ENCODE results near the gene TSSK3. TPM values are rescaled to one million over a fixed set of nuclear protein-coding genes. Genes with fewer than 3 reads are reported as not detected.
"Not testable (repeated sequence)": the region's sequence is repeated elsewhere in the genome, so short reads cannot be mapped to it uniquely, and the experiment has no call there.

The TSSK3 gene
- polyA plus RNA-seq, 1 donor, result 6.1 TPM

- Histone ChIP-seq H3K4me3 (ENCODE audit: low read length) (no peak overlapping the region), H3K36me3 (ENCODE audit: control insufficient read depth, insufficient read depth, low read length) (peaks cover 84% of the 10 kb centered on the region), H3K27ac (ENCODE audit: low read length) (no peak overlapping the region), H3K4me1 (ENCODE audit: control insufficient read depth, insufficient read depth, low read length) (no peaks in the 10 kb centered on the region), H3K9me3 (ENCODE audit: control insufficient read depth, low read depth, low read length) (no peaks in the 10 kb centered on the region), H3K27me3 (ENCODE audit: control insufficient read depth, insufficient read depth, low read length) (no peaks in the 10 kb centered on the region)
- DNase-seq, result no peak
- no CpG with 5 or more reads among the region's 13 CpGs for WGBS (ENCODE audit: insufficient coverage, low lambda C conversion rate)
Observed at GRCh38 chr1:32386676-32387392, 24.5 kb downstream of the TSSK3 start.

GRCh38 chr1:32388641-32389040 is 26.3 kb downstream of the TSSK3 start:
- H3K4me3 ChIP-seq (ENCODE audit: low read length), result no peak overlapping the region
- 60% methylated on average over 1 of the region's 6 CpGs for WGBS (ENCODE audit: insufficient coverage, low lambda C conversion rate)
- peaks cover 77% of the 10 kb centered on the region for H3K36me3 ChIP-seq (ENCODE audit: control insufficient read depth, insufficient read depth, low read length)
- H3K27me3 ChIP-seq (ENCODE audit: control insufficient read depth, insufficient read depth, low read length), result no peaks in the 10 kb centered on the region
- no peak overlapping the region for H3K27ac ChIP-seq (ENCODE audit: low read length)
- peaks cover 15% of the 10 kb centered on the region for H3K4me1 ChIP-seq (ENCODE audit: control insufficient read depth, insufficient read depth, low read length)
- no peaks in the 10 kb centered on the region for H3K9me3 ChIP-seq (ENCODE audit: control insufficient read depth, low read depth, low read length)
- no peak for DNase-seq

- no peaks in the 10 kb centered on the region for H3K27me3 ChIP-seq (ENCODE audit: control insufficient read depth, insufficient read depth, low read length)
- H3K27ac ChIP-seq (ENCODE audit: low read length), result no peak overlapping the region
- WGBS (ENCODE audit: insufficient coverage, low lambda C conversion rate), result 84% methylated on average over 4 of the region's 8 CpGs
- no peaks in the 10 kb centered on the region for H3K9me3 ChIP-seq (ENCODE audit: control insufficient read depth, low read depth, low read length)
- no peak overlapping the region for H3K4me3 ChIP-seq (ENCODE audit: low read length)
- H3K4me1 ChIP-seq (ENCODE audit: control insufficient read depth, insufficient read depth, low read length), result peaks cover 17% of the 10 kb centered on the region
- no peak for DNase-seq
- peaks cover 55% of the 10 kb centered on the region for H3K36me3 ChIP-seq (ENCODE audit: control insufficient read depth, insufficient read depth, low read length)
Observed at GRCh38 chr1:32390904-32391870, 28.8 kb downstream of the TSSK3 start.

- WGBS (ENCODE audit: insufficient coverage, low lambda C conversion rate), result no CpG with 5 or more reads among the region's 3 CpGs
- Histone ChIP-seq H3K36me3 (ENCODE audit: control insufficient read depth, insufficient read depth, low read length) (peaks cover 45% of the 10 kb centered on the region), H3K27ac (ENCODE audit: low read length) (no peak overlapping the region), H3K4me1 (ENCODE audit: control insufficient read depth, insufficient read depth, low read length) (peaks cover 17% of the 10 kb centered on the region), H3K9me3 (ENCODE audit: control insufficient read depth, low read depth, low read length) (no peaks in the 10 kb centered on the region), H3K4me3 (ENCODE audit: low read length) (no peak overlapping the region), H3K27me3 (ENCODE audit: control insufficient read depth, insufficient read depth, low read length) (no peaks in the 10 kb centered on the region)
- DNase-seq, result no peak
Observed at GRCh38 chr1:32392325-32392724, 30.0 kb downstream of the TSSK3 start.

GRCh38 chr1:32393136-32393535 is 30.8 kb downstream of the TSSK3 start:
- Histone ChIP-seq H3K4me1 (ENCODE audit: control insufficient read depth, insufficient read depth, low read length) (peaks cover 17% of the 10 kb centered on the region), H3K36me3 (ENCODE audit: control insufficient read depth, insufficient read depth, low read length) (peaks cover 40% of the 10 kb centered on the region), H3K9me3 (ENCODE audit: control insufficient read depth, low read depth, low read length) (no peaks in the 10 kb centered on the region), H3K27me3 (ENCODE audit: control insufficient read depth, insufficient read depth, low read length) (no peaks in the 10 kb centered on the region), H3K27ac (ENCODE audit: low read length) (no peak overlapping the region), H3K4me3 (ENCODE audit: low read length) (peak overlapping the region; percentile 96)
- no CpG with 5 or more reads among the region's 1 CpG for WGBS (ENCODE audit: insufficient coverage, low lambda C conversion rate)
- no peak for DNase-seq

- no CpG with 5 or more reads among the region's 15 CpGs for WGBS (ENCODE audit: insufficient coverage, low lambda C conversion rate)
- peak in 1 of 2 donors; percentile 31 for DNase-seq
- no peaks in the 10 kb centered on the region for H3K9me3 ChIP-seq (ENCODE audit: control insufficient read depth, low read depth, low read length)
- H3K27ac ChIP-seq (ENCODE audit: low read length), result peak overlapping the region; percentile 94
- H3K4me3 ChIP-seq (ENCODE audit: low read length), result peak overlapping the region; percentile 96
- H3K4me1 ChIP-seq (ENCODE audit: control insufficient read depth, insufficient read depth, low read length), result peaks cover 17% of the 10 kb centered on the region
- H3K36me3 ChIP-seq (ENCODE audit: control insufficient read depth, insufficient read depth, low read length), result peaks cover 35% of the 10 kb centered on the region
- no peaks in the 10 kb centered on the region for H3K27me3 ChIP-seq (ENCODE audit: control insufficient read depth, insufficient read depth, low read length)
Observed at GRCh38 chr1:32393832-32394140, 31.4 kb downstream of the TSSK3 start.

GRCh38 chr1:32394141-32394889 is 32.0 kb downstream of the TSSK3 start, which contains the start of gene BSDC1:
BSDC1 (minus strand) TSS chr1:32394441; CDS start chr1:32394414, 27 bp downstream.
- DNase-seq, result peak; percentile 99
- Histone ChIP-seq H3K27me3 (ENCODE audit: control insufficient read depth, insufficient read depth, low read length) (no peaks in the 10 kb centered on the region), H3K4me3 (ENCODE audit: low read length) (peak within 1 kb of the TSS; percentile 96), H3K9me3 (ENCODE audit: control insufficient read depth, low read depth, low read length) (no peaks in the 10 kb centered on the region), H3K36me3 (ENCODE audit: control insufficient read depth, insufficient read depth, low read length) (peaks cover 32% of the 10 kb centered on the region), H3K4me1 (ENCODE audit: control insufficient read depth, insufficient read depth, low read length) (peaks cover 17% of the 10 kb centered on the region), H3K27ac (ENCODE audit: low read length) (peak within 1 kb of the TSS; percentile 94)
- WGBS (ENCODE audit: insufficient coverage, low lambda C conversion rate), result no CpG with 5 or more reads among the region's 48 CpGs

- Histone ChIP-seq H3K36me3 (ENCODE audit: control insufficient read depth, insufficient read depth, low read length) (peaks cover 26% of the 10 kb centered on the region), H3K27ac (ENCODE audit: low read length) (peak overlapping the region; percentile 94), H3K9me3 (ENCODE audit: control insufficient read depth, low read depth, low read length) (no peaks in the 10 kb centered on the region), H3K4me1 (ENCODE audit: control insufficient read depth, insufficient read depth, low read length) (peaks cover 17% of the 10 kb centered on the region), H3K4me3 (ENCODE audit: low read length) (peak overlapping the region; percentile 96), H3K27me3 (ENCODE audit: control insufficient read depth, insufficient read depth, low read length) (no peaks in the 10 kb centered on the region)
- WGBS (ENCODE audit: insufficient coverage, low lambda C conversion rate), result 0% methylated on average over 5 of the region's 14 CpGs
- peak in 1 of 2 donors; percentile 25 for DNase-seq
Observed at GRCh38 chr1:32394890-32395432, 32.6 kb downstream of the TSSK3 start.

GRCh38 chr1:32396524-32396923 is 34.2 kb downstream of the TSSK3 start:
- H3K4me3 ChIP-seq (ENCODE audit: low read length); H3K27ac ChIP-seq (ENCODE audit: low read length); DNase-seq; H3K27me3 ChIP-seq (ENCODE audit: control insufficient read depth, insufficient read depth, low read length); H3K9me3 ChIP-seq (ENCODE audit: control insufficient read depth, low read depth, low read length): not testable (repeated sequence)
- H3K36me3 ChIP-seq (ENCODE audit: control insufficient read depth, insufficient read depth, low read length), result peaks cover 12% of the 10 kb centered on the region
- H3K4me1 ChIP-seq (ENCODE audit: control insufficient read depth, insufficient read depth, low read length), result peaks cover 17% of the 10 kb centered on the region
- WGBS (ENCODE audit: insufficient coverage, low lambda C conversion rate), result no CpG with 5 or more reads among the region's 5 CpGs

- Histone ChIP-seq H3K9me3 (ENCODE audit: control insufficient read depth, low read depth, low read length) (no peaks in the 10 kb centered on the region), H3K27me3 (ENCODE audit: control insufficient read depth, insufficient read depth, low read length) (no peaks in the 10 kb centered on the region), H3K4me3 (ENCODE audit: low read length) (no peak overlapping the region), H3K27ac (ENCODE audit: low read length) (no peak overlapping the region), H3K4me1 (ENCODE audit: control insufficient read depth, insufficient read depth, low read length) (peaks cover 5% of the 10 kb centered on the region), H3K36me3 (ENCODE audit: control insufficient read depth, insufficient read depth, low read length) (no peaks in the 10 kb centered on the region)
- WGBS (ENCODE audit: insufficient coverage, low lambda C conversion rate), result no CpG with 5 or more reads among the region's 2 CpGs
- no peak for DNase-seq
Observed at GRCh38 chr1:32398401-32398800, 36.1 kb downstream of the TSSK3 start.

All from large intestine (tissue), 3 donors.